ENCODE measurements around the gene DDX39B.
A peak's percentile ranks its signal among the peaks of the same experiment; 100 is the strongest.
"Not testable (repeated sequence)": the region's sequence is repeated elsewhere in the genome, so short reads cannot be mapped to it uniquely, and the experiment has no call there.

Gene DDX39B

GRCh38 chr6:31541658-31542521 is at the start of gene DDX39B:
Gene DDX39B, minus strand, starts transcription at chr6:31542003. Its CDS starts 1,471 bp downstream, at chr6:31540532.
- peak; percentile 99 for DNase-seq (ENCODE audit: low spot score)

GRCh38 chr6:31590691-31591090 is 48.9 kb upstream of the DDX39B start:
- not testable (repeated sequence) for DNase-seq (ENCODE audit: low spot score)

DNA sequence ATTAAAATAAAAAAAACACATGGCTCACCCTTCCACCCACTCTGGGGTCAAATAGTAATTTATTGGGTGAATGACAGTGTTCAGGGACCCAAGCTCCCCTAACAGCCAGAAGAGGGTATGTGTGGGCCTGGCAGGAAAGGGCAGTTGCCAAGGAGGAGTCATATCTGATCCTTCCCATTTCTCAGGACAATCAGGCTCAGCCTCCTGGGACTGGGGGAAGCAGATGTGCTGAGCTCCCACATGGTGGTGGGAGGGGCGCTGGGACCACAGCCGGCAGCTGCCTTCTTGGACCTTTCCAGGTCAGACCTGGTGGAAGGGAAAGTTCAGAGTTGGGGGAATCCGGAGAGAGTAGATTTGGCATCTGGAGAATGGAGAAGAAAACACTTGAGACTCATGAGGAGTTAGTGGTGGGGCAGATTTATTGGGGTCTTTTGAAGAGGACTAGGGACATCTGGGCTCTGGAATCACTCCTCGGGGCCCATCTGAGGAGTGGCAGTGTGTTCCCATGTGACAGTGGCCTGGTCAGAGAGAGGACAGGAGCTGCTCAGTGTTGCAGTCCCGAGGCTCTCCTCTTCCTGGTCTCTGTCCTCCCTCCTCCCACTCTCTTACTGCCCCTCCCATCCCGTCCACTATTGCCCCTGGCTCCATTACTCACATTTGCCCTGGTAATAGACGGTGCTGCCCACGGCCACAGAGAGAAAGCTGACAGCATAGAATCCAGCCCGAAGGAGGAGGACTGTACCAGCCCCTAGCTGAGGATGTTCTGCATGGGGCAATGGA is 47.3 kb upstream of the DDX39B start:
- no peak for DNase-seq (ENCODE audit: low spot score)

- no peak for DNase-seq (ENCODE audit: low spot score)
These were observed 46.3 kb upstream of the DDX39B start for GRCh38 chr6:31587791-31588777.

DNA sequence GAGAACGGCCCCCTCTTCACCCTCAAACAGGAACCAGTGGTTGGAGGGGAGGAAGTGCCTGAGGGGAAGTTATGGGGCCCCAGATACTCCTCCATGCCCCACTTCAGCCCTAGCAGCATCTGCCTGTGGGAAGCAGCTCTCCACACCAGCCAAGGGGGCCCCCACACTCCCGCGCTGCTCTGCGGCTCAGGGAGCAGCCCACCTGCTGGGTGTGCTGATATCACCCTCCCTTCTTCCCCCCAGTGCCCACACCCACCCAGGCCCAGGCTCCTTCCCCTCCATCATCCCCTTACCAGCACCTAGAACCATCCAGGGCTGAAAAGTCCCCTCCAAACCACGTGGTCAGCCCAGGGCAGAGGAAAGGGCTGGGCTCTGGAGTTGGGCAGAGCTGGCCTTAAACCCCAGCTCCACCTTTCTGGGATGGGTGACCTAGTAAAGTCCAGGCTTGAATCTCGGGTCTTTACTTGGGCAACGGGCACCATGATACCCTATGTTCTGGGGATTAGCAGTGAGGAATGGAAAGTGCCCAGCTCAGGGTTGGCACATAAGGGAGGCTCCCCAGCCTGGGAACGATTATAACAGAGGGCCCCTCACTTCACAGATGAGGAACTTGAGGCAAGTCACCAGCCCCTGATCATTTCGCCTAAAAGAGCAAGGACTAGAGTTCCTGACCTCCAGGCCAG is 44.9 kb upstream of the DDX39B start:
- no peak for DNase-seq (ENCODE audit: low spot score)

GRCh38 chr6:31586008-31586407 is 44.2 kb upstream of the DDX39B start, which contains the start of gene LST1:
Gene LST1, plus strand, starts transcription at chr6:31586277. Its CDS starts 1,023 bp downstream, at chr6:31587300.
- DNase-seq (ENCODE audit: low spot score), result no peak

GRCh38 chr6:31585491-31585890 is 43.7 kb upstream of the DDX39B start:
- DNase-seq (ENCODE audit: low spot score), result no peak

- no peak for DNase-seq (ENCODE audit: low spot score)
These were observed 40.4 kb upstream of the DDX39B start, which contains the start of gene LTB for GRCh38 chr6:31582230-31582643. Gene LTB, minus strand, starts transcription at chr6:31582424. Its CDS starts 7 bp downstream, at chr6:31582417.

GRCh38 chr6:31581434-31582229 is 39.8 kb upstream of the DDX39B start:
- DNase-seq (ENCODE audit: low spot score), result no peak

GRCh38 chr6:31580807-31581433 is 39.1 kb upstream of the DDX39B start:
- peak; percentile 80 for DNase-seq (ENCODE audit: low spot score)

- no peak for DNase-seq (ENCODE audit: low spot score)
These were observed 38.6 kb upstream of the DDX39B start for GRCh38 chr6:31580438-31580740.

- DNase-seq (ENCODE audit: low spot score), result no peak
These were observed 38.0 kb upstream of the DDX39B start for GRCh38 chr6:31579546-31580437.

GRCh38 chr6:31579119-31579505 is 37.3 kb upstream of the DDX39B start:
- DNase-seq (ENCODE audit: low spot score), result no peak

DNA sequence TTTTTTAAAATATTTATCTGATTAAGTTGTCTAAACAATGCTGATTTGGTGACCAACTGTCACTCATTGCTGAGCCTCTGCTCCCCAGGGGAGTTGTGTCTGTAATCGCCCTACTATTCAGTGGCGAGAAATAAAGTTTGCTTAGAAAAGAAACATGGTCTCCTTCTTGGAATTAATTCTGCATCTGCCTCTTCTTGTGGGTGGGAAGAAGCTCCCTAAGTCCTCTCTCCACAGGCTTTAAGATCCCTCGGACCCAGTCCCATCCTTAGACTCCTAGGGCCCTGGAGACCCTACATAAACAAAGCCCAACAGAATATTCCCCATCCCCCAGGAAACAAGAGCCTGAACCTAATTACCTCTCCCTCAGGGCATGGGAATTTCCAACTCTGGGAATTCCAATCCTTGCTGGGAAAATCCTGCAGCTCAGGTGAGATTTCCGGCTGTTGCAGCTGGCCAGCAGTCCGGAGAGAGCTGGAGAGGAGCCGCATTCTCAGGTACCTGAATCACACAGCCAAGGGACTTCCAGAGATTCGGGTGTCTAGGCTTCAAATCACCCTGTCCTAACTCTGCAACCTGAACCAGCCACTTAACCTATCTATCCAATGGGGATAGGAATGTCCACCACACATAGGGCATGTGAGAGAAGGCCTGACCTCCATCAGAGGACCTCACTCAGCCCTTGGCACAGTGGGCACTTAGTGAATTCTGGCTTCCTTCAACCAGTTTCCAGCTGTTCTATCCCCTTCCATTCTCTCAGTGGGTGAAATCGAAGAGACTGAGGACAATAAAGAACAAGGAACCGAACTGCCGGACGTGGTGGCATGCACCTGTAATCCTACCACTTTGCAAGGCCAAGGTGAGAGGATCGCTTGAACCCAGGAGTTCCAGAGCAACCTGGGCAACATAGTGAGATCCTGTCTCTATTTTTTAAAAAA is 36.6 kb upstream of the DDX39B start:
- no peak for DNase-seq (ENCODE audit: low spot score)

GRCh38 chr6:31577579-31577966 is 35.8 kb upstream of the DDX39B start:
- DNase-seq (ENCODE audit: low spot score), result no peak

GRCh38 chr6:31576897-31577578 is 35.2 kb upstream of the DDX39B start:
- DNase-seq (ENCODE audit: low spot score), result no peak

All from COLO829 (cell line).